ENCODE data around the gene GBGT1.

DNA sequence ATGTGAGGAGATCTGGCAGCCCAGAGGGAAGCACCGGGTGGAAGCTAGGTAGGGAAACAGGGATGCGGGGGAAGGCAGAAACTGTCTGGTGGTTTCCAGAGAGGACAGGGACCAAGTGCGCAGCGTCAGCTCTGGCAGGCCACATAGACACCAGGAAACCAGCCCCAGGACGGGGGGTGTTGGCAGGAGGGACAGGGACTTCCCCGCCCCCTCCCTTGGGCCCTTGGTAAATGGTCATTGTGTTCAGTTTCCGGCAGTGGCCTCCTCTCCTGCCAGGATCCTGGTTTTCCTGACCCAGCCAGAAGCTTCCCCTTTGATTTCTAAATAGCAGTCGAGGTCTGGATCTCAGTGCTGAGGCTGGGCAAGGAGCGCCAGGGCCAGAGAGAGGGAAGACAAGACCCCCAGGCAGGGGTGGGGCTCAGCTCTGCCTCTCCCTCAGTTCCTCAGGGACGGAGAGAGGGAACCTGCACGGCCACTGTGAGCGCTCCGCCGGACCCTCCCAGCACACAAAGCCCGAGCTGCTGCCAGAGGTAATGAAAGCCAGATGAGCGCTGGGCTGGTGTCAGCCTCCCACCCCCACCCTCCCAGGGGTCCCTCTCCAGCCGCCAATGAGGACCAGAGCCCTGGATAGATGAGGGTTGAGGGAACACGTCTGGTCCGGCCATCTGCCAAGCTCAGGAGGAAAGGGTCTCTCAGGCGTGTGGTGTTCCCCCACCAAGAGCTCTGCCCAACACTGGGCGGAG lies 44.4 kb downstream of the GBGT1 start:
- TF ChIP-seq, protein P1, sequence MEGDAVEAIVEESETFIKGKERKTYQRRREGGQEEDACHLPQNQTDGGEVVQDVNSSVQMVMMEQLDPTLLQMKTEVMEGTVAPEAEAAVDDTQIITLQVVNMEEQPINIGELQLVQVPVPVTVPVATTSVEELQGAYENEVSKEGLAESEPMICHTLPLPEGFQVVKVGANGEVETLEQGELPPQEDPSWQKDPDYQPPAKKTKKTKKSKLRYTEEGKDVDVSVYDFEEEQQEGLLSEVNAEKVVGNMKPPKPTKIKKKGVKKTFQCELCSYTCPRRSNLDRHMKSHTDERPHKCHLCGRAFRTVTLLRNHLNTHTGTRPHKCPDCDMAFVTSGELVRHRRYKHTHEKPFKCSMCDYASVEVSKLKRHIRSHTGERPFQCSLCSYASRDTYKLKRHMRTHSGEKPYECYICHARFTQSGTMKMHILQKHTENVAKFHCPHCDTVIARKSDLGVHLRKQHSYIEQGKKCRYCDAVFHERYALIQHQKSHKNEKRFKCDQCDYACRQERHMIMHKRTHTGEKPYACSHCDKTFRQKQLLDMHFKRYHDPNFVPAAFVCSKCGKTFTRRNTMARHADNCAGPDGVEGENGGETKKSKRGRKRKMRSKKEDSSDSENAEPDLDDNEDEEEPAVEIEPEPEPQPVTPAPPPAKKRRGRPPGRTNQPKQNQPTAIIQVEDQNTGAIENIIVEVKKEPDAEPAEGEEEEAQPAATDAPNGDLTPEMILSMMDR (IDR thresholded peaks at IDR 0.05): no peak
- TF ChIP-seq, protein P2, sequence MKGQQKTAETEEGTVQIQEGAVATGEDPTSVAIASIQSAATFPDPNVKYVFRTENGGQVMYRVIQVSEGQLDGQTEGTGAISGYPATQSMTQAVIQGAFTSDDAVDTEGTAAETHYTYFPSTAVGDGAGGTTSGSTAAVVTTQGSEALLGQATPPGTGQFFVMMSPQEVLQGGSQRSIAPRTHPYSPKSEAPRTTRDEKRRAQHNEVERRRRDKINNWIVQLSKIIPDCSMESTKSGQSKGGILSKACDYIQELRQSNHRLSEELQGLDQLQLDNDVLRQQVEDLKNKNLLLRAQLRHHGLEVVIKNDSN (CRISPR knock-in tag; IDR thresholded peaks at IDR 0.05): no peak
- TF ChIP-seq NR3C1 (CRISPR knock-in tag; conservative IDR thresholded peaks at IDR 0.05; ENCODE audit: low read depth): no peak
- TF ChIP-seq, protein P3, sequence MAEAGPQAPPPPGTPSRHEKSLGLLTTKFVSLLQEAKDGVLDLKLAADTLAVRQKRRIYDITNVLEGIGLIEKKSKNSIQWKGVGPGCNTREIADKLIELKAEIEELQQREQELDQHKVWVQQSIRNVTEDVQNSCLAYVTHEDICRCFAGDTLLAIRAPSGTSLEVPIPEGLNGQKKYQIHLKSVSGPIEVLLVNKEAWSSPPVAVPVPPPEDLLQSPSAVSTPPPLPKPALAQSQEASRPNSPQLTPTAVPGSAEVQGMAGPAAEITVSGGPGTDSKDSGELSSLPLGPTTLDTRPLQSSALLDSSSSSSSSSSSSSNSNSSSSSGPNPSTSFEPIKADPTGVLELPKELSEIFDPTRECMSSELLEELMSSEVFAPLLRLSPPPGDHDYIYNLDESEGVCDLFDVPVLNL (CRISPR knock-in tag; IDR thresholded peaks at IDR 0.05; ENCODE audit: borderline replicate concordance, low read depth): no peak
- TF ChIP-seq ETV6 (CRISPR knock-in tag; IDR thresholded peaks at IDR 0.05): no peak
- TF ChIP-seq ZNF317 (CRISPR knock-in tag; IDR thresholded peaks at IDR 0.05; ENCODE audit: borderline replicate concordance, low read depth): no peak
- no peak for TF ChIP-seq TEAD4 (CRISPR knock-in tag; IDR thresholded peaks at IDR 0.05)

Measured in WTC11 (cell line).